Caco-2 (cell line): ENCODE measurements around the gene IL21R. TPM values are rescaled to one million over a fixed set of nuclear protein-coding genes. Genes with fewer than 3 reads are reported as not detected.

ENCODE experiments used
- BruUV-seq: library from RNA; stranded (reverse); fragments of 400-500 nt; replicated peaks from 2 replicates; lab custom pipeline; 2021; lab: Mats Ljungman, UMichigan
- CTCF ChIA-PET: fragments of 300-600 bp; sonication (Branson Sonifier 250); formaldehyde crosslinking; loops from one replicate; lab custom pipeline; 2022; ENCODE audit warnings: antibody characterized with exemption; lab: Charles Lee
- POLR2A ChIA-PET: fragments of 300-600 bp; sonication (Branson Sonifier 250); formaldehyde crosslinking; loops from one replicate; lab custom pipeline; 2022; ENCODE audit warnings: antibody characterized with exemption; lab: Charles Lee
- DNase-seq, 2 experiments: peaks; one replicate each; pipeline versions ENCODE4 v3.0.0 to v3.0.0-alpha.2; 2020 to 2022
- H3K27me3 ChIP-seq: replicated peaks from 2 replicates; pipeline ENCODE4 v1.6.0; 2011; ENCODE audit warnings: low read length; ENCODE audit not compliant: control insufficient read depth, insufficient read depth
- H3K36me3 ChIP-seq: 2 replicates; pipeline ENCODE4 v1.5.1; 2011; ENCODE audit warnings: low read length; ENCODE audit not compliant: control insufficient read depth, insufficient read depth
- H3K4me1 ChIP-seq: fragments of 250-450 bp; sonication (Bioruptor Pico); 2 replicates; pipeline ENCODE4 v1.5.1; 2020; ENCODE audit warnings: mild to moderate bottlenecking
- H3K4me3 ChIP-seq: 2 replicates; pipeline ENCODE4 v1.5.1; 2011; ENCODE audit warnings: low read depth, mild to moderate bottlenecking, control low read depth, low read length
- H3K9me3 ChIP-seq: fragments of 250-450 bp; sonication (Bioruptor Pico); 2 replicates; pipeline ENCODE4 v1.5.1; 2020; ENCODE audit warnings: mild to moderate bottlenecking, moderate library complexity
- H3K27ac Mint-ChIP-seq: one replicate; pipeline ENCODE4 v1.8.0; 2022; ENCODE audit warnings: mixed read lengths; ENCODE audit not compliant: unreplicated experiment
- H3K27me3 Mint-ChIP-seq: one replicate; pipeline ENCODE4 v1.8.0; 2022; ENCODE audit warnings: mixed read lengths; ENCODE audit not compliant: insufficient read depth, unreplicated experiment
- H3K36me3 Mint-ChIP-seq: one replicate; pipeline ENCODE4 v1.8.0; 2022; ENCODE audit warnings: mild to moderate bottlenecking, mixed read lengths; ENCODE audit not compliant: insufficient read depth, unreplicated experiment
- H3K4me1 Mint-ChIP-seq: one replicate; pipeline ENCODE4 v1.8.0; 2022; ENCODE audit warnings: low read depth, mixed read lengths; ENCODE audit not compliant: unreplicated experiment
- H3K4me3 Mint-ChIP-seq: one replicate; pipeline ENCODE4 v1.8.0; 2022; ENCODE audit warnings: mild to moderate bottlenecking, moderate library complexity, mixed read lengths; ENCODE audit not compliant: unreplicated experiment
- H3K9me3 Mint-ChIP-seq: one replicate; pipeline ENCODE4 v1.8.0; 2022; ENCODE audit warnings: mixed read lengths; ENCODE audit not compliant: unreplicated experiment
- intact Hi-C: fragments of 100-400 bp; cut with micrococcal nuclease; formaldehyde crosslinking; loops from one replicate; pipeline ENCODE4 v1.10.0; 2022; ENCODE audit not compliant: unreplicated experiment
- total RNA-seq: library from RNA; stranded (reverse); gene quantifications from 2 replicates; pipeline ENCODE4 v1.2.3, GENCODE V29; 2022
- TF ChIP-seq, protein P1 (sequence below), 2 experiments: fragments of 200-600 bp in 1 of 2; IDR thresholded peaks; 1 replicate in 1 of 2; 2 replicates in 1 of 2; pipeline versions ENCODE4 v1.5.1 to v1.8.0; 2011 to 2022; ENCODE audit warnings: antibody characterized with exemption in 1 of 2, control low read depth in 1 of 2, inconsistent platforms in 1 of 2, low read depth in 1 of 2, low read length in 1 of 2, mild to moderate bottlenecking in 1 of 2, moderate library complexity in 1 of 2; ENCODE audit not compliant: insufficient read depth in 1 of 2, severe bottlenecking in 1 of 2, unreplicated experiment in 1 of 2

The IL21R gene
- total RNA-seq, 1 experiment from 2014 or later = 0.07 TPM

DNA sequence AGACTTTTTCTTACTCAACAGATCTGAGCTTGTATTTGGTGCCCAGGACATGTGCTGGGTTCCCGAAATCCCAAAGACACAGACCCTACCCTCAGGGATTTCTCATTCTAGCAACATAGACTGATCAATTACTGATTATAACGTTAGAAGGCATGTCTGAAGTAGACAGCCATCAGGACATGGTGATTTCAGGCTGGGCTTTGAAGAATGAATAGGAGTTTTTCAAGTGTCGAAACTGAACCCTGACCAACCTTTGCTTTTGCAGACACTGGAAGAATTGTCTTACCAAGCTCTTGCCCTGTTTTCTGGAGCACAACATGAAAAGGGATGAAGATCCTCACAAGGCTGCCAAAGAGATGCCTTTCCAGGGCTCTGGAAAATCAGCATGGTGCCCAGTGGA lies 40.0 kb upstream of the IL21R start:
- no peak for DNase-seq
- Histone ChIP-seq H3K4me1 (peaks cover 26% of the 10 kb centered on the region), H3K36me3 (peaks cover 5% of the 10 kb centered on the region; the same call in 1 of the 2 replicates), H3K27me3 (no peaks in the 10 kb centered on the region), H3K9me3 (no peaks in the 10 kb centered on the region), H3K4me3 (no peak overlapping the region)
- H3K27me3 Mint-ChIP-seq = no peaks in the 10 kb centered on the region
- ChIA-PET POLR2A (no interaction called here), CTCF (no interaction called here)
- no peaks in the 10 kb centered on the region for H3K9me3 Mint-ChIP-seq
- H3K36me3 Mint-ChIP-seq = peaks cover 55% of the 10 kb centered on the region
- peak overlapping the region; percentile 22 for H3K27ac Mint-ChIP-seq
- intact Hi-C loops = loop anchor here (5.0 kb wide), 1 partner anchor 35 kb away; no protein-coding TSS in a partner anchor
- peaks cover 26% of the 10 kb centered on the region for H3K4me1 Mint-ChIP-seq
- TF ChIP-seq, protein P1, sequence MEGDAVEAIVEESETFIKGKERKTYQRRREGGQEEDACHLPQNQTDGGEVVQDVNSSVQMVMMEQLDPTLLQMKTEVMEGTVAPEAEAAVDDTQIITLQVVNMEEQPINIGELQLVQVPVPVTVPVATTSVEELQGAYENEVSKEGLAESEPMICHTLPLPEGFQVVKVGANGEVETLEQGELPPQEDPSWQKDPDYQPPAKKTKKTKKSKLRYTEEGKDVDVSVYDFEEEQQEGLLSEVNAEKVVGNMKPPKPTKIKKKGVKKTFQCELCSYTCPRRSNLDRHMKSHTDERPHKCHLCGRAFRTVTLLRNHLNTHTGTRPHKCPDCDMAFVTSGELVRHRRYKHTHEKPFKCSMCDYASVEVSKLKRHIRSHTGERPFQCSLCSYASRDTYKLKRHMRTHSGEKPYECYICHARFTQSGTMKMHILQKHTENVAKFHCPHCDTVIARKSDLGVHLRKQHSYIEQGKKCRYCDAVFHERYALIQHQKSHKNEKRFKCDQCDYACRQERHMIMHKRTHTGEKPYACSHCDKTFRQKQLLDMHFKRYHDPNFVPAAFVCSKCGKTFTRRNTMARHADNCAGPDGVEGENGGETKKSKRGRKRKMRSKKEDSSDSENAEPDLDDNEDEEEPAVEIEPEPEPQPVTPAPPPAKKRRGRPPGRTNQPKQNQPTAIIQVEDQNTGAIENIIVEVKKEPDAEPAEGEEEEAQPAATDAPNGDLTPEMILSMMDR (IDR thresholded peaks at IDR 0.05; ENCODE audit: insufficient read depth in 1 of 2, low read depth in 1 of 2, low read length in 1 of 2, severe bottlenecking in 1 of 2, unreplicated experiment in 1 of 2) = no peak
- H3K4me3 Mint-ChIP-seq = peak overlapping the region; percentile 8
- BruUV-seq = no TSS peak

- ChIA-PET CTCF (no interaction called here), POLR2A (no interaction called here)
- no TSS peak for BruUV-seq
- Mint-ChIP-seq H3K9me3 (no peaks in the 10 kb centered on the region), H3K4me1 (peaks cover 26% of the 10 kb centered on the region), H3K4me3 (peak overlapping the region; percentile 8), H3K27ac (peak overlapping the region; percentile 22), H3K27me3 (no peaks in the 10 kb centered on the region), H3K36me3 (peaks cover 47% of the 10 kb centered on the region)
- Histone ChIP-seq H3K36me3 (peaks cover 5% of the 10 kb centered on the region; the same call in 1 of the 2 replicates), H3K4me1 (peaks cover 27% of the 10 kb centered on the region), H3K27me3 (no peaks in the 10 kb centered on the region), H3K9me3 (no peaks in the 10 kb centered on the region), H3K4me3 (no peak overlapping the region)
- DNase-seq = no peak
- intact Hi-C loops = loop anchor here (5.0 kb wide), 1 partner anchor 35 kb away; no protein-coding TSS in a partner anchor
- TF ChIP-seq, protein P1 (IDR thresholded peaks at IDR 0.05; ENCODE audit: insufficient read depth in 1 of 2, low read depth in 1 of 2, low read length in 1 of 2, severe bottlenecking in 1 of 2, unreplicated experiment in 1 of 2) = no peak
These were observed 39.3 kb upstream of the IL21R start for GRCh38 chr16:27362570-27363245.

DNA sequence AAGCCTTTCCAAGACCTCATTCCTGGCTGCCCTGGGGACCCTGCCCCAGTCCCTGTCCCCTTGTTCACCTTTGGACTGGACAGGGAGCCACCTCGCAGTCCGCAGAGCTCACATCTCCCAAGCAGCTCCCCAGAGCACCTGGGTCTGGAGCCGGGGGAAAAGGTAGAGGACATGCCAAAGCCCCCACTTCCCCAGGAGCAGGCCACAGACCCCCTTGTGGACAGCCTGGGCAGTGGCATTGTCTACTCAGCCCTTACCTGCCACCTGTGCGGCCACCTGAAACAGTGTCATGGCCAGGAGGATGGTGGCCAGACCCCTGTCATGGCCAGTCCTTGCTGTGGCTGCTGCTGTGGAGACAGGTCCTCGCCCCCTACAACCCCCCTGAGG lies 38.7 kb upstream of the IL21R start:
- no peak overlapping the region for H3K4me3 Mint-ChIP-seq
- ChIA-PET POLR2A (no interaction called here), CTCF (no interaction called here)
- H3K9me3 Mint-ChIP-seq = no peaks in the 10 kb centered on the region
- H3K36me3 Mint-ChIP-seq = peaks cover 42% of the 10 kb centered on the region
- no TSS peak for BruUV-seq
- H3K4me3 ChIP-seq = no peak overlapping the region
- H3K36me3 ChIP-seq = peaks cover 5% of the 10 kb centered on the region; the same call in 1 of the 2 replicates
- no peaks in the 10 kb centered on the region for H3K27me3 ChIP-seq
- intact Hi-C loops = loop anchor here (5.0 kb wide), 1 partner anchor 36 kb away; no protein-coding TSS in a partner anchor
- H3K9me3 ChIP-seq = no peaks in the 10 kb centered on the region
- TF ChIP-seq, protein P1 (IDR thresholded peaks at IDR 0.05; ENCODE audit: insufficient read depth in 1 of 2, low read depth in 1 of 2, low read length in 1 of 2, severe bottlenecking in 1 of 2, unreplicated experiment in 1 of 2) = no peak
- peaks cover 26% of the 10 kb centered on the region for H3K4me1 Mint-ChIP-seq
- no peak for DNase-seq
- H3K27me3 Mint-ChIP-seq = no peaks in the 10 kb centered on the region
- peaks cover 30% of the 10 kb centered on the region for H3K4me1 ChIP-seq
- H3K27ac Mint-ChIP-seq = peak overlapping the region; percentile 63
